NCI-H510A (cell line): ENCODE results near the gene JAM3.

Source experiments
- DNase-seq: peaks from one replicate; lab custom pipeline; 2025; lab: John Stamatoyannopoulos, UW

The JAM3 gene

DNA sequence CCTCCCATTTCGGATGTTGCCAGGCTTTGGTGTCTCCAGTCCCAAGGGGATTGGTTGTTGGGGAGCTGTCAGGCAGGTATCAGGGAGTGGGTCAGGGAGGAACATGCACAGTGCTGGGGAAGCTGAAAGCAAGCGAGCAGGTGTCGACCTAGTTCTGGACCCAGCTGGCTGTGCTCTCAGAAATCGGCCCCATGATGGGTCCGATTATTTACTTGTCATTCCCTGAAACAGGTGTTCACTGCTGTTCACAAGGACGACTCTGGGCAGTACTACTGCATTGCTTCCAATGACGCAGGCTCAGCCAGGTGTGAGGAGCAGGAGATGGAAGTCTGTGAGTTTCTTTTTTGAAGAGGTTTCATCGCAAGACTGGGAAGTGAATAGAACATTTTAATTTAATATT is 76.8 kb downstream of the JAM3 start:
- DNase-seq, result peak; percentile 63

DNA sequence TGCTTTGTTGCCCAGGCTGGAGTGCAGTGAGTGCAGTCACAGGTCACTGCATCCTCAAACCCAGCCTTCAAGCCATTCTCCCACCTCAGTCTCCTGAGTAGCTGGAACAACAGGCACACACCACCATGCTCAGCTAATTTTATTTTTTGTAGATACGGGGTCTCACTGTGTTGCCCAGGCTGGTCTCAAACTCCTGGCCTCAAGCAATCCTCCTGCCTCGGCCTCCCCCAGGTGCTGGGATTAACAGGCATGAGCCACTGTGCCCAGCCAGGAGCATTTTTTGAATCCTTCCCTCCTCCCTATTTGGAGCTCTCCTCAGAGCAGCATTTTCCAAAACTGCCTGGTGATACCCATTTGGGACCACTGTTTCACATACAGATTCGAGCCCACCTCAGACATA is 77.7 kb downstream of the JAM3 start:
- DNase-seq, result no peak

DNA sequence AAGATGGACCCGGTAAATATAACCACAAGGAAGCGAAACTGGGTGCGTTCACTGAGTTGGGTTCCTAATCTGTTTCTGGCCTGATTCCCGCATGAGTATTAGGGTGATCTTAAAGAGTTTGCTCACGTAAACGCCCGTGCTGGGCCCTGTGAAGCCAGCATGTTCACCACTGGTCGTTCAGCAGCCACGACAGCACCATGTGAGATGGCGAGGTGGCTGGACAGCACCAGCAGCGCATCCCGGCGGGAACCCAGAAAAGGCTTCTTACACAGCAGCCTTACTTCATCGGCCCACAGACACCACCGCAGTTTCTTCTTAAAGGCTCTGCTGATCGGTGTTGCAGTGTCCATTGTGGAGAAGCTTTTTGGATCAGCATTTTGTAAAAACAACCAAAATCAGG is 80.5 kb downstream of the JAM3 start:
- DNase-seq, result no peak

DNA sequence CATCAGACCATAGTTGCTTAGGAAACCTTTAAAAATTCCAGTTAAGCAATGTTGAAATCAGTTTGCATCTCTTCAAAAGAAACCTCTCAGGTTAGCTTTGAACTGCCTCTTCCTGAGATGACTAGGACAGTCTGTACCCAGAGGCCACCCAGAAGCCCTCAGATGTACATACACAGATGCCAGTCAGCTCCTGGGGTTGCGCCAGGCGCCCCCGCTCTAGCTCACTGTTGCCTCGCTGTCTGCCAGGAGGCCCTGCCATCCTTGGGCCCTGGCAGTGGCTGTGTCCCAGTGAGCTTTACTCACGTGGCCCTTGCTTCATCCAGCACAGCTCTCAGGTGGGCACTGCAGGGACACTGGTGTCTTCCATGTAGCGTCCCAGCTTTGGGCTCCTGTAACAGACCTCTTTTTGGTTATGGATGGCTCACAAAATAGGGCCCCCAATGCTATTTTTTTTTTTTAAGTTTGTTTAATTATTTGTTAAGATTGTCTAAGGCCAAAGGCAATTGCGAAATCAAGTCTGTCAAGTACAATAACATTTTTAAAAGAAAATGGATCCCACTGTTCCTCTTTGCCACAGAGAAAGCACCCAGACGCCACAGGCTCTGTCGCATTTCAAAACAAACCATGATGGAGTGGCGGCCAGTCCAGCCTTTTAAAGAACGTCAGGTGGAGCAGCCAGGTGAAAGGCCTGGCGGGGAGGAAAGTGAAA is 81.5 kb downstream of the JAM3 start:
- no peak for DNase-seq

DNA sequence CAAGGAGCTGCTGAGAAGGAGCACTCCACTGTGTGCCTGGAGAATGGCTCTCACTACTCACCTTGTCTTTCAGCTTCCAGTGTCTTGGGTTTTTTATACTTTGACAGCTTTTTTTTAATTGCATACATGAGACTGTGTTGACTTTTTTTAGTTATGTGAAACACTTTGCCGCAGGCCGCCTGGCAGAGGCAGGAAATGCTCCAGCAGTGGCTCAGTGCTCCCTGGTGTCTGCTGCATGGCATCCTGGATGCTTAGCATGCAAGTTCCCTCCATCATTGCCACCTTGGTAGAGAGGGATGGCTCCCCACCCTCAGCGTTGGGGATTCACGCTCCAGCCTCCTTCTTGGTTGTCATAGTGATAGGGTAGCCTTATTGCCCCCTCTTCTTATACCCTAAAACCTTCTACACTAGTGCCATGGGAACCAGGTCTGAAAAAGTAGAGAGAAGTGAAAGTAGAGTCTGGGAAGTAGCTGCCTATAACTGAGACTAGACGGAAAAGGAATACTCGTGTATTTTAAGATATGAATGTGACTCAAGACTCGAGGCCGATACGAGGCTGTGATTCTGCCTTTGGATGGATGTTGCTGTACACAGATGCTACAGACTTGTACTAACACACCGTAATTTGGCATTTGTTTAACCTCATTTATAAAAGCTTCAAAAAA is 82.3 kb downstream of the JAM3 start:
- no peak for DNase-seq

DNA sequence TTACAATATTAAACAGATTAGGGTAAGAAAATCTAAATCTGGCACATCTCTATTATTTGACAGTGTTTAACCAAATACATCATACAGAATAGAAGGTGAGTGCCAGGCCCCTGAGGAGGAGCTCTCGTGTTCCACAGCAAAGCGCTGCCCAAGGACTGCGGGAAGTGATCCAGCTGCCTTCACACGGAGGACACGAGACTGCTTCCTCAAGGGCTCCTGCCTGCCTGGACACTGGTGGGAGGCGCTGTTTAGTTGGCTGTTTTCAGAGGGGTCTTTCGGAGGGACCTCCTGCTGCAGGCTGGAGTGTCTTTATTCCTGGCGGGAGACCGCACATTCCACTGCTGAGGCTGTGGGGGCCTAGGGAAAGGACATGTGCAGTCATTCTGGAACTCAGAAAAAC is 83.8 kb downstream of the JAM3 start:
- DNase-seq, result no peak

DNA sequence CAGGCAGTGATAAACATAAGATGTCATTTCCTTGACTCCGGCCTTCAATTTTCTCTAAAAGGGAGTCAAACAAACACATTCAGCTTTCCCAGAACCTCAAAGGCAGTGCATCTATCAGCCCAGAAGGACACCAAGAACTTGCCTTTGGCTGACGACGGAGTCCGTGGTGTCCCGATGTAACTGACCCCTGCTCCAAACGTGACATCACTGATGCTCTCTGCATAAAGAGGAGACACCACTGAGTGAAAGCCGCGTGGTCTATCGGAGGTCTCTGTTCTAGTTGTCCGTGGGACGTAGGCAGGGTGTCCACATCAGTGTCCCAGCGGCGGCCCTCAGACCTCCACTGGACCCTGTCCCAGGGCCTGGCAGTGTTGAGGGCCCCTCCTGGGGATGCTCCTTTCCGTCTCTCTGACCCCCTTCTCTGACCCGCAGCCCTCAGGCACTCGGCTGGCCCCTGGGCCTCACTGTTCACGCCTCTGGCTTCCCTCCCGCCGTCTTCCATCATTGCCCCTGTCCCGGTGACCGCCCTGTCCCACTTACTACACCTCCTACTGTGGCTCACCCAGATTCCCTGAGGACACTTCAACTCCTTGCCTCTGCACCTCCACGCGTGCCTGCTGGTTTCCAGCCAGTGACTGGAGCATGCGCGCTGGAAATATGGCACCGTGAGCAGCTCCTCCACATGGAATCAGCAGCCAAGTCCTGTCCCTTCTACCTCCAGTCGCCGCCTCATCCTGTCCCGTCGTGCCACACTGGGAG is 84.5 kb downstream of the JAM3 start:
- DNase-seq, result no peak

DNA sequence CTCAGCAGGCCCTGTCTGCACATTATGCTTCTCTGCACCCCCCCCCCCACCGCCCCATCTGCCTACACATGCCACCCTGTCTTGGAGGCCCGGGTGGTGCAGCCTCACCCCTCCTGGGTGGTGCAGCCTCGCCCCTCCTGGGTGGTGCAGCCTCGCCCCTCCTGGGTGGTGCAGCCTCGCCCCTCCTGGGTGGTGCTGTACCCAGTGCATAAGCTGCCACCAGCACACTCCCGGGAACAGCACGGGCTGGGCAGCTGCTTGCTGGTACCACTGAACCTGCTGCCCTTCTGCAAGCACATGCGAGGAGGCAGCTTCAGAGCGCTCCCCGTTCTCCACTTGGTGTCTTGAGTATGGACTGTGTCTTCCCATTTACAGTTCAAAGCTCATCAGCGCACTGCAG is 85.6 kb downstream of the JAM3 start:
- no peak for DNase-seq

DNA sequence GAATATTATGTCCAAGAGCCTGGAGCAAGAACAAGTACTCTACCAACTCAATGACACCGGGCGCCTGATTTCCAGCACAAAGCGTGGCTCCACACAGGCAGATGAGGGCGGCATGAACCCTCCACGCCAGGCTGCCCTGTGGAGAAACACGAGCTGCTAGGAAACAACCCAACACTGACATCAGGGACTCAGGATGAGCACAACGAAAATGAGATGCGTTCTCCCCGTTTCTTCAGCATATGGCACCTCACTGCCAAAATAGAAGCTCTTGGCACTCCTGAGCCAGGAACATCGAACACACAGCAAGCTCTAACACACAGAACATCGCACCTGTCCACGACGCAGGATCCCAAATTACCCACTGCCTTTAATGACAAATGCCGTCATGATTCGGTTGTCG is 86.6 kb downstream of the JAM3 start:
- DNase-seq, result no peak

DNA sequence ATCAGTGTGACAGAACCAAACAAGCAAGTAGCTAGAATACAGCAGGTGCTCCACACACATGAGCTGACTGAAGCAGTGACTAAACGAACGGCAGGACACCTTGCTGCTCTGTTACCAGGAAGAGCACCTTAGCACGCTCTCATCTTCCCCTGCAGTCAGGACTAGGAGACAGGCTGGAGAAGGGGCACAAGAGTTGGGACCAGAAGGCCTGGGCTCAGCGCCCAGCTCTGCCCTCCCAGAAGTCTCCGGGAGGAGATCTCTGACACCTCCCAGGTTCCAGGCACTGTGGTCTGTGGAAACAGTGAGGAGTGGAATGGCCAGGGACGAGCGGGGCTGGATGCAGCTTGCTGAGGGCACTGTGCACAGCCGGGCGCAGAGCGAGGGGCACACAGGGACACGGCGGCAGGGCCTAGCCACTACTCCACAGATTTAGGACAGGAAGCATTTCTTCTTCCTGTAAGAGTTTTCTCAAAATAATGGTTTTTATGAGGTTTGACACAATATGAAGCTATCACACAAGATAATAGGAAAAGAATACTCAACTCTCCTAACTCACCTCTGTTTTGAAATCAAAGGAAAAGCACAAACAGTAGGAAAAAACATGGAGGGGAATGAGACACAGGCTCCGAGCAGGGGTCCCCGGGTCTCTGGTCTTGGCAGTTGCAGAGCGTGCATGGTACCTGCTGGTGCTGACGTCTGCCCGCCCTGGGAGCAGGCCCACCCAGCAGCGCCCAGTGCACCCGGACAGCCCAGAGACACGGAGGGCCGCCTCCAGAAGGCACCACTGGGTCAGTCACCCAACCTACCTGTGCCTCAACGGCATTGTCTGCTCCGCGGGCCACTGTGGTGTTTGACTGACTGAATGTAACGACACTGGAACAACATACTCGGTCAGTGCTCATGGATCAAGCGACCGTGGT is 87.3 kb downstream of the JAM3 start:
- no peak for DNase-seq

DNA sequence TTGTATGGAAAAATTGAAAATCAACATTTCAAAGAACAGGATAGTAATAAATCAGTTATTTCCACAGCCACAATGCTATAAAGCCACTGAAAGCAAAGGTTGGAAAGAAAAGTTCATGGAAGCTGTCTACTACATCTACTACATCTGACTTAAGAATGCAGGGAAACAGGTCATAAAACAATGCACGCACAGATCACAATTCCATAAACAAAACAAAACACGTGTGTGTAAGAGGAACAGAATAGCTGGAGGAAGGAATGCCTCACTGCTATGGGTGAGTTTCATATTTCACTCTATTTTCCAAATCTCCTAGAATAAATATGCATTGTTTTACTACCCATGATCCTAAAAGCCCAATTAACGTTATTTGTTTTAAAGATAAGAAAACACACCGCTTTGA is 88.6 kb downstream of the JAM3 start:
- DNase-seq, result no peak

DNA sequence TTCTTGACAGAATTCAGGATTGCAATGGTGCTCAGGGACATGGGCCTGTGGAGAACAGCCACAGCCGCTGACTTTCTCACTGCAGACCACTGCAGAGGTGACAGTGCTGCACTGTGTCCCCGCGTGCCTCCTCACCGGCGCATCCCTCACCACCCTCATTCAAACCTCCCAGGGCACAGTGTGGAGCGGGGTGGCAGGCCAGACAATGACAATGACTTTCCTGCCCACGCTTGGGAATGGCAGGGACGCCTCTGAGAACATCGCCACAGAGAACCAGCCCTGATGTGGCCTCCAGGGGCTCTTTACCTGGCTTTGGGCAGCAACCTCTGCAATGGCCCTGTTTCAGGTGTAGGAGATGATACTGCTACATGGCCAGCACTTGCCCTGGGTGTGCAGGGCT is 89.2 kb downstream of the JAM3 start:
- DNase-seq, result no peak

DNA sequence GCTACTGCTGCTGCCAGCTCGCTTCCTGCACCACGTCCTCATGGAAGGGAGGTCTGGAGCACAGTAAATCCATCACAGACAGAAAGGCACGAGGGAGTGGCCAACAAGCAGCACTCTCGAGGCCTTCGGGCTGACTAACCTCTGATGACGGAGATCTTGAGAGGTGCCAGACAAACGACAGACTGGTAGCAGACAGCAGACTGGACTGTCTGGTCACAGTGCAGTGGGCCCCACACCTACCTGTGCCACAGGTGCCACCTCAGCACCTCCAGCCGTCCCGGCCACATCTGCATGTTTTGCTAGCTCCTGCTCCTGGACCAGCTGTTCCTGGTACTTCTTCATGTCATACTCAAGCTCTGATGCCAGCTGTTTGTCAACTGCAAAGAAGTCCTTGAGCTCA is 90.8 kb downstream of the JAM3 start:
- no peak for DNase-seq

DNA sequence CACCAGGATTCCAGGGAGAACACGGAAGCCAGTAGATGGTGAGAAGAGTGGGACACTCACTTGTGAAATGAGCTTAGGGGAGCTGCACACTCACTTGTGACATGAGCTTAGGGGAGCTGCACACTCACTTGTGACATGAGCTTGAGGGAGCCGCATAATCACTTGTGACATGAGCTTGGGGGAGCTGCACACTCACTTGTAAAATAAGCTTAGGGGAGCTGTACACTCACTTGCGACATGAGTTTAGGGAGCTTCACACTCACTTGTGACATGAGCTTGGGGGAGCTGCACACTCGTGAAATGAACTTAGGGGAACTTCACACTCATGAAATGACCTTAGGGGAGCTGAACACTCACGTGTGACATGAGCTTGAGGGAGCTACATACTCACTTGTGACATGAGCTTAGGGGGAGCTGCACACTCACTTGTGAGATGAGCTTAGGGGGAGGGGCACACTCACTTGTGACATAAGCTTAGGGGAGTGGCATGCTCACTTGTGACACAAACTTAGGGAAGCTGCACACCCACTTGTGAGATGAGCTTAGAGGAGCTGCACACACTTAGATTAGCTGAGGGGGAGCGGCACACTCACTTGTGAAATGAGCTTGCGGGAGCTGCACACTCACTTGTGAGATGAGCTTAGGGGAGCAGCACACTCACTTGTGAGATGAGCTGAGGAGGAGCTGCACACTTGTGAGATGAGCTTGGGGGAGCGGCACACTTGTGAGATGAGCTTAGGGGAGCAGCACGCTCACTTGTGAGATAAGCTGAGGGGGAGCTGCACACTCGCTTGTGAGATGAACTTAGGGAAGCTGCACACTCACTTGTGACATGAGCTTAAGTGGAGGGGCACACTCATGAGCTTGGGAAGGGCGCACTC is 95.9 kb downstream of the JAM3 start:
- peak; percentile 61 for DNase-seq

DNA sequence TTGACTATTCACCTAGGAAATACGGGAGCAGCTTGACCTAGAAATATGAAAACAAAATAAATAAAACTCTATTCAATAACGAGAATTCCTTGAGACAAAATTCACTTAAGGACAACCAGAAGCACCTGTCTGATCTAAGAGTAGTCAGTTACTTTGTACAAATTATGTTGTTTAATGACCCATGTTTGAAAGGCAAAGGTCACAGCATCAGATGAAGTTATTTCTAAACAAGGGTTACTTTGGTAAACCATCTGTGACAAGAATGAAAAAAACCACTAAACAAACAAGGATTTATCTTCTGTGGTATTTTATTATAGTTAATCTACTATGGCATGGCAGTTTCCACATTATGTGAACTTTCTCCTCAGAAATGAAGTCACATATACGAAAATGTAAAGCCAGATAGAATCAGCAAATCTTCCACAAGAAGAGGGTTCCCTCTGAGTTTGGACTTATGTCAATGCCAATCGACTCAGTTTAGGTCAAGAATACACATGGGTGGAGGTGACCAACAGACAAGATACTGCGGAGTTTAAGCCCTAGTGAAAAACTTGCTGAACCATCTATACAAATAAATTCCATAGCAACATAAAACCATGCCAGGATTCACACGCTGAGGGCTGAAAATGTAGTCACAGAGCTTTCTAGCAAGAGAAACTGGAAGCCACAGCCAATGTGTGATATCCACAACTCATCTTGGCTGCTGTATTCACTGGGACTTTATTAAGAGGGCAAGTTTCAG is 101.5 kb downstream of the JAM3 start:
- DNase-seq, result no peak

DNA sequence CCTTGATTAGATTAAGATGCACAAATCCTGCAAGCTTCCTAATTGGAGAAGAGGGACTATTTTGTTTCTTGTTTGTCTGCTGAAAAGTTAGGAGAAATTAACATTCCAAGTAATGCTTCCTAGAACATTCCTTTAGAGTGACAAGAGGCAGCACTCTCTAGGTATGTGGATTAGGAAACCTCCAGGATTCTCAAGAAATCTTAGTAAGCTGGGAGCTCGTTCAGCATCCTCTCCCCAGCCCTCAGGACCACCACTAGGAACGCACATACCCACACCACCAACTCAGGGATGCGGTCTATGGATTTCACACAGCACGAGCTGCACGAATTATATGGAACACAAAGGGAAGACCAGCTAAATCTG is 102.0 kb downstream of the JAM3 start:
- no peak for DNase-seq

DNA sequence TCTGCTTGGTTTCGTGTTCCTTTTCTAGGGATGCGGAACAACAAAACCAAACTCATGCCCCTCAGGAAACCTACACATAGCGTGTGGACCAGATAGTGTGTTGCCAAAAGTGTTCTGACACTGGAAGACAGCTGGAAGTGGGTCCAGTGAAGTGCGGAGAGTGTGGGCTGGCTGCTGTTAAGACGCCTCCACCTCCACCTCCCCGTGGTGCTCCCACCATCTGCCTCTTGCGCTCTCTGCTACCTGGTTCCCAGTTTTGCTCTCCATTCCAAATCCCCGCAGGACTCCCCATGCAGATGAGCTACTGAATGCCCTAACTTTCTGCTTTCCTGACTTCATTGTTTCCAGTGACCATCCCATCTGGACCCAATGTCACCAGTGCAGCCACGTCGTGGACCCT is 103.1 kb downstream of the JAM3 start:
- no peak for DNase-seq

DNA sequence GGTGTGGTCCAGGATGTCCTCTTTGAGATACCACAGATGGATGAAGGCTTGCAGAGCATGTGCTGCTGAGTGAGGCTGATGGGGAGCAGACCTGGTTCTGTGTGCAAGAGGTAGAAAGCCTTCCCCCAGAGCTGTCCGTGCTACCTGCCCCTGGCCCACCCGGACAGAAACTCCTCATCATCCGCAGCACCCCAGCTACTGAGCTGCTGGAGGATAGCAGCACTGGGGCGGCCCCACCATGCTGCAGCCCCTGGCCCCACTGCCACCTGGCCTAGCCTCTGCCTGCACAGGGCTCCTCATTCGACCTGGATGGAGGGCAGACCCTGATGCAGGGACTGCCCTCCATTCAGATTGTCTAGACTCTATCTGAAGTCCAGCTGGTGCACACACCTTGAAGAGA is 104.4 kb downstream of the JAM3 start:
- DNase-seq, result no peak

GRCh38 chr11:134176284-134176683 is 107.4 kb downstream of the JAM3 start:
- DNase-seq, result no peak

- DNase-seq, result no peak
These were observed 109.3 kb downstream of the JAM3 start for GRCh38 chr11:134178032-134178674.
